HL-60 (cell line): ENCODE results near the gene CAMSAP3.

Source experiments
- DNase-seq, 2 experiments: peaks; one replicate each; pipeline ENCODE4 v3.0.0-alpha.2; 2010 to 2020; ENCODE audit warnings: low read depth in 1 of 2, low spot score in 1 of 2
- H3K27ac ChIP-seq: fragments of 250-450 bp; sonication (Bioruptor Pico); replicated peaks from 2 replicates; pipeline ENCODE4 v1.5.1; 2020; ENCODE audit warnings: mild to moderate bottlenecking, moderate library complexity
- H3K27me3 ChIP-seq: fragments of 250-450 bp; sonication (Bioruptor Pico); 2 replicates; pipeline ENCODE4 v1.5.1; 2021; ENCODE audit warnings: mild to moderate bottlenecking, moderate library complexity; ENCODE audit not compliant: insufficient read depth, poor library complexity, severe bottlenecking
- H3K4me3 ChIP-seq: replicated peaks from 2 replicates; pipeline ENCODE4 v1.5.1; 2011; ENCODE audit warnings: mild to moderate bottlenecking, control low read depth, low read length; ENCODE audit not compliant: insufficient read depth
- CTCF ChIP-seq: IDR thresholded peaks from one replicate; pipeline ENCODE4 v1.5.1; 2011; ENCODE audit warnings: low read length, control low read depth, inconsistent platforms; ENCODE audit not compliant: insufficient read depth
- GABPA ChIP-seq: IDR thresholded peaks from 2 replicates; pipeline ENCODE4 v1.6.1; 2012; ENCODE audit warnings: low read depth
- POLR2AphosphoS5 ChIP-seq: IDR thresholded peaks from 2 replicates; pipeline ENCODE4 v1.6.1; 2012; ENCODE audit warnings: low read depth
- REST ChIP-seq: IDR thresholded peaks from 2 replicates; pipeline ENCODE4 v1.6.1; 2012; ENCODE audit warnings: low read depth; ENCODE audit not compliant: insufficient replicate concordance
- SPI1 ChIP-seq: IDR thresholded peaks from 2 replicates; pipeline ENCODE4 v1.6.1; 2012; ENCODE audit warnings: low read depth, mild to moderate bottlenecking, borderline replicate concordance

Gene CAMSAP3

DNA sequence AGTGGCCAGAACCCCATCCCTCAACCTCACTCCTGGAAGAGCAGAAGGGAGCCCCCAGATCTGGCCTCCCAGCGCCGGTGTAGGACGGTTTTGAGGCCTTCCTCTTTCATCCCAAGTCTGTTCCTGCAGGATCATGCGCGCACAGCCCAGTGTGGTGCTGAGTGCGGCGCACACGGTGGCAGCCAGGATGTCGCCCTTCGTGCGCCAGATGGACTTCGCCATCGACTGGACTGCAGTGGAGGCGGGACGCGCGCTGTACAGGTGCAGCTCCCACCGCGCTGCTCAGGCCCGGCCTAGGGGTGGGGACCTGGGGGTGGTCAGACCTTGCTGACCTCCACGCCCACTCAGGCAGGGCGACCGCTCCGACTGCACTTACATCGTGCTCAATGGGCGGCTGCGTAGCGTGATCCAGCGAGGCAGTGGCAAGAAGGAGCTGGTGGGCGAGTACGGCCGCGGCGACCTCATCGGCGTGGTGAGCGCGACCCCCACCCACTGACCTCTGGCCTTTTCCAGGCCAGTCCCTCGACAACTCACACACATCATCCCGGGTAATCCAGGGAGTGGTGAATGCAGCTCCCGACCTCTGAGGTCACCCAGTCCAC is 45.4 kb upstream of the CAMSAP3 start:
- no peak for DNase-seq
- no peaks in the 10 kb centered on the region for H3K27me3 ChIP-seq
- no peak overlapping the region for H3K27ac ChIP-seq
- no peak overlapping the region for H3K4me3 ChIP-seq
- no peak for TF ChIP-seq GABPA
- no peak for TF ChIP-seq SPI1
- TF ChIP-seq POLR2AphosphoS5: no peak
- no peak for TF ChIP-seq CTCF
- TF ChIP-seq REST: no peak

DNA sequence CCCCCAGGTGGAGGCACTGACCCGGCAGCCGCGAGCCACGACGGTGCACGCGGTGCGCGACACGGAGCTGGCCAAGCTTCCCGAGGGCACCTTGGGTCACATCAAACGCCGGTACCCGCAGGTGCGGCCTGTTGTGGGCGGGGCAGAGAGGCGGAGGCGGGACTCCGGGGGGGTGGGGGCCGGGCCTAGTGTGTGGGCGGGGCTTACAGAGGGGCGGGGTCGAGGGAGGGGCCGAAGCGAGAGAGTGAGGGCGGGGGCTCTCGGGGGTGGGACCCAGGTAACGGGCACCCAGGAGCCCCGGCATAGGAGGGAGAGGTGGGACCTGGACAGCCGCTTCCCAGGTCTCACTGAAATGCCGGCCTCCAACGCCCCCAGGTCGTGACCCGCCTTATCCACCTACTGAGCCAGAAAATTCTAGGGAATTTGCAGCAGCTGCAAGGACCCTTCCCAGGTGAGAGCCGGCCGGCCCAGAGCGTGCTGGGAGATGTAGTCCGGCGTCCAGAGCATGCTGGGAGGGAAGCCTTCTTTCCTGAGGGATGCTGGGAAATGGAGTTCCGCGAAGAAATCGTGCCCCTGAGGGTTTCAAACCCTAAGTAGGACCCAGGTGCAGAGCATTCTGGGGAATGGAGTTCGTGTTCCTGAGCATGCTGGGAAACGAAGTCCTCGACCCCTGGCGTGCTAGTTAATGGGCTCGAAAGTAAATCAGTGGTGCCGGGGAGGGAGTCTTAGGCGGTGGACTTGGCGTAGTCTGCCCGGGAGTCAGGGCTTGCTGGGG is 44.5 kb upstream of the CAMSAP3 start:
- no peak overlapping the region for H3K27ac ChIP-seq
- no peaks in the 10 kb centered on the region for H3K27me3 ChIP-seq
- DNase-seq: no peak
- H3K4me3 ChIP-seq: no peak overlapping the region
- TF ChIP-seq REST (no peak), CTCF (no peak), POLR2AphosphoS5 (no peak), SPI1 (no peak), GABPA (no peak)

- Histone ChIP-seq H3K27ac (no peak overlapping the region), H3K4me3 (no peak overlapping the region), H3K27me3 (no peaks in the 10 kb centered on the region)
- no peak for DNase-seq
- TF ChIP-seq REST (no peak), CTCF (no peak), SPI1 (no peak), GABPA (no peak), POLR2AphosphoS5 (no peak)
Observed at GRCh38 chr19:7552781-7553180, 42.9 kb upstream of the CAMSAP3 start.
